GM12878 (cell line): Measurements from ENCODE around the gene GALK2. TPM values are rescaled to one million over a fixed set of nuclear protein-coding genes. Genes with fewer than 3 reads are reported as not detected.

Experiments used
- ATAC-seq: fragments of 200-7000 bp; cut with Tn5 transposase; 3 replicates; pipeline ENCODE4 v1.9.1; 2020; ENCODE audit warnings: mild to moderate bottlenecking, moderate library complexity
- BruUV-seq: library from RNA; stranded (reverse); fragments of 400-500 nt; replicated peaks from 2 replicates; lab custom pipeline; 2021; lab: Mats Ljungman, UMichigan
- CTCF ChIA-PET: fragments of 300-600 bp; sonication (Branson Sonifier 250); formaldehyde crosslinking; extraction: SDS; loops from one replicate; lab custom pipeline; 2021; ENCODE audit warnings: inconsistent platforms; lab: Yijun Ruan, JAX
- POLR2A ChIA-PET: fragments of 350-600 bp; formaldehyde crosslinking; extraction: SDS; loops from one replicate; lab custom pipeline; 2021; ENCODE audit warnings: inconsistent platforms; lab: Charles Lee
- RAD21 ChIA-PET: fragments of 300-600 bp; sonication (Branson Sonifier 250); formaldehyde crosslinking; loops from one replicate; lab custom pipeline; 2023; ENCODE audit warnings: antibody characterized with exemption; ENCODE audit not compliant: unreplicated experiment; lab: Charles Lee
- SMC1A ChIA-PET: fragments of 300-600 bp; sonication (Branson Sonifier 250); formaldehyde crosslinking; loops from one replicate; lab custom pipeline; 2023; ENCODE audit not compliant: unreplicated experiment, uncharacterized antibody; lab: Charles Lee
- DNase-seq: peaks from one replicate; pipeline ENCODE4 v3.0.0-alpha.2; 2011; ENCODE audit warnings: low read depth, low spot score
- FAIRE-seq: peaks from 3 replicates; lab custom pipeline; 2011; peaks lifted over from hg19 to GRCh38; lab: Jason Lieb, UNC
- H2AFZ ChIP-seq: 2 replicates; pipeline ENCODE4 v1.6.0; 2011; ENCODE audit warnings: low read depth, low read length, control low read depth; ENCODE audit not compliant: control insufficient read depth
- H3K27ac ChIP-seq: 2 replicates; pipeline ENCODE4 v1.5.1; 2011; ENCODE audit warnings: control low read depth; ENCODE audit not compliant: control insufficient read depth, insufficient read depth
- H3K27me3 ChIP-seq, 2 experiments: replicated peaks in 1 of 2; 2 replicates each; pipeline versions ENCODE4 v1.6.0 to v1.6.1; 2011; ENCODE audit warnings: low read length in 1 of 2; ENCODE audit not compliant: control insufficient read depth in 2 of 2, insufficient read depth in 2 of 2
- H3K36me3 ChIP-seq, 2 experiments: 2 replicates each; pipeline ENCODE4 v1.5.1; 2011; ENCODE audit warnings: low read length in 1 of 2; ENCODE audit not compliant: control insufficient read depth in 2 of 2, insufficient read depth in 2 of 2
- H3K4me1 ChIP-seq: 2 replicates; pipeline ENCODE4 v1.6.1; 2011; ENCODE audit warnings: mild to moderate bottlenecking, low read length, moderate library complexity, mixed read lengths; ENCODE audit not compliant: control insufficient read depth, insufficient read depth
- H3K4me2 ChIP-seq: 2 replicates; pipeline ENCODE4 v1.6.0; 2011; ENCODE audit warnings: control low read depth; ENCODE audit not compliant: control insufficient read depth, insufficient read depth
- H3K4me3 ChIP-seq: fragments of 200-600 bp; sonication (generic); 2 replicates; pipeline ENCODE4 v1.5.1; 2016
- H3K79me2 ChIP-seq: 2 replicates; pipeline ENCODE4 v1.6.0; 2011; ENCODE audit warnings: low read length; ENCODE audit not compliant: control insufficient read depth, insufficient read depth
- H3K9ac ChIP-seq: 2 replicates; pipeline ENCODE4 v1.8.0; 2011; ENCODE audit warnings: low read length, control low read depth, mixed read lengths; ENCODE audit not compliant: control insufficient read depth, insufficient read depth
- H3K9me3 ChIP-seq: replicated peaks from 3 replicates; pipeline ENCODE4 v1.5.1; 2011; ENCODE audit warnings: mild to moderate bottlenecking, low read length; ENCODE audit not compliant: control insufficient read depth, insufficient read depth
- H4K20me1 ChIP-seq: 2 replicates; pipeline ENCODE4 v1.6.0; 2011; ENCODE audit not compliant: control insufficient read depth, insufficient read depth
- BCL3 ChIP-seq: IDR thresholded peaks from 2 replicates; pipeline ENCODE4 v1.6.1; 2011; ENCODE audit warnings: borderline replicate concordance, low read depth, mild to moderate bottlenecking, moderate library complexity, low read length; ENCODE audit not compliant: insufficient read depth, poor library complexity, severe bottlenecking
- MEF2A ChIP-seq: IDR thresholded peaks from 2 replicates; pipeline ENCODE4 v1.6.1; 2011; ENCODE audit warnings: low read depth, mild to moderate bottlenecking, low read length, moderate library complexity; ENCODE audit not compliant: insufficient read depth
- SKIL ChIP-seq: fragments of 450-650 bp; IDR thresholded peaks from 2 replicates; pipeline ENCODE4 v1.6.1; 2017; ENCODE audit warnings: mild to moderate bottlenecking, low read depth, inconsistent platforms; ENCODE audit not compliant: poor library complexity, severe bottlenecking
- SREBF1 ChIP-seq: IDR thresholded peaks from 2 replicates; pipeline ENCODE4 v1.6.1; 2012; ENCODE audit warnings: mild to moderate bottlenecking, low read length
- YY1 ChIP-seq: IDR thresholded peaks from 2 replicates; pipeline ENCODE4 v1.6.1; 2011; ENCODE audit warnings: low read depth, mild to moderate bottlenecking, low read length
- WGBS: methylation state at CpG from one replicate; pipeline ENCODE4 v1.1.6; 2016; ENCODE audit warnings: low lambda C conversion rate; ENCODE audit not compliant: insufficient replicate concordance, insufficient coverage; ENCODE audit errors: missing lambda C conversion rate; 5-methylcytosine and 5-hydroxymethylcytosine counted together
- in situ Hi-C: fragments of 300-500 bp; cut with MboI; formaldehyde crosslinking; loops from 9 replicates; pipeline ENCODE4 v1.14.3; 2018; ENCODE audit warnings: mixed read lengths
- intact Hi-C: fragments of 100-400 bp; cut with micrococcal nuclease; formaldehyde crosslinking; loops from one replicate; pipeline ENCODE4 v1.14.2; 2022; ENCODE audit not compliant: unreplicated experiment
- polyA plus RNA-seq, 11 experiments: library from polyadenylated mRNA; depleted of rRNA in 4 of 11; unstranded in 6 of 11; stranded (reverse) in 5 of 11; fragments of >200 nt; fragmentation: Nextera tagmentation in 4 of 11; fragmentation: Illumina TruSeq in 1 of 11; extraction: Ambion mirVana in 4 of 11; extraction: Trizol in 1 of 11; gene quantifications; 1 replicate in 1 of 11; 2 replicates in 10 of 11; pipeline versions ENCODE4 v1.2.1 to v1.2.3, GENCODE V29; 2011 to 2016; ENCODE audit warnings: inconsistent platforms in 2 of 11, missing spikeins in 2 of 11, low read depth in 1 of 11
- total RNA-seq, 4 experiments: library from RNA; depleted of rRNA in 3 of 4; stranded (reverse); fragments of >200 nt in 3 of 4; fragmentation: Illumina TruSeq in 1 of 4; extraction: Trizol in 1 of 4; gene quantifications; 2 replicates each; pipeline versions ENCODE4 v1.2.1 to v1.2.3, GENCODE V29; 2013 to 2021

The GALK2 gene
- total and polyA plus RNA-seq, 10 of the 15 experiments (the other 5 are each of a cell fraction or from before 2014, with no cell fraction given), result 11.9 to 26.7 (median 15.4) TPM

- no peak for TF ChIP-seq SKIL
- no peak for TF ChIP-seq YY1
These were observed 18.2 kb upstream of the GALK2 start (continued) for GRCh38 chr15:49151831-49152230.

GRCh38 chr15:49152552-49153312, 17.3 kb upstream of the GALK2 start:
- Histone ChIP-seq H3K36me3 (0 out of 4 replicates have a peak, but pooled peaks cover 0 to 2% of the 10 kb centered on the region in 2 experiments), H4K20me1 (no peaks in the 10 kb centered on the region), H3K9me3 (no peaks in the 10 kb centered on the region), H3K27ac (no peak overlapping the region), H3K4me3 (peak overlapping the region; percentile 97; the same call in 1 of the 2 replicates), H3K79me2 (peaks cover 91% of the 10 kb centered on the region), H3K9ac (no peak overlapping the region), H3K4me2 (no peak overlapping the region), H3K4me1 (no peaks in the 10 kb centered on the region), H3K27me3 (no peaks in the 10 kb centered on the region), H2AFZ (no peak overlapping the region)
- intact Hi-C loops, result loop anchor here (10.0 kb wide), 1 partner anchor 798 kb away; no protein-coding TSS in a partner anchor
- 85% methylated on average over 9 of the region's 9 CpGs for WGBS
- ChIA-PET POLR2A (no interaction called here), SMC1A (interaction anchor here (1.9 kb wide), 1 partner anchor 12 kb away, joined by 4 read pairs; no protein-coding TSS in a partner anchor), CTCF (interaction anchor here (1.0 to 2.0 kb wide), 4 partner anchors 16 to 291 kb away, joined by 3 to 6 read pairs (median 4); no protein-coding TSS in a partner anchor), RAD21 (no interaction called here)
- no peak for FAIRE-seq
- no peak for DNase-seq
- TF ChIP-seq SREBF1, result no peak
- no peak for TF ChIP-seq BCL3
- TF ChIP-seq MEF2A, result no peak
- in situ Hi-C loops, result loop anchor here (5.0 to 25.0 kb wide), 3 partner anchors 285 to 790 kb away; partner anchors contain the start of genes DTWD1 and FAM227B
- ATAC-seq, result no peak
- BruUV-seq, result no TSS peak
